MM.1S (cell line): ENCODE measurements around the gene RAMP1.
A peak's percentile ranks its signal among the peaks of the same experiment; 100 is the strongest.

Experiments
- CTCF ChIP-seq: fragments of 300-600 bp; sonication (generic); IDR thresholded peaks from 2 replicates; pipeline ENCODE4 v1.5.1; 2016; ENCODE audit warnings: antibody characterized with exemption, low read length, mixed read lengths
- EZH2 ChIP-seq: fragments of 300-600 bp; sonication (generic); optimal IDR thresholded peaks from 2 replicates; pipeline ENCODE3; 2017; ENCODE audit warnings: low read depth, mild to moderate bottlenecking, antibody characterized with exemption, low read length, mixed read lengths

GRCh38 chr2:237858294-237859081 lies 935 bp upstream of the RAMP1 start:
- TF ChIP-seq CTCF, result peak; percentile 53
- TF ChIP-seq EZH2, result no peak
